GM23338 (cell line): ENCODE measurements around the gene NDUFA13. TPM values are rescaled to one million over a fixed set of nuclear protein-coding genes. Genes with fewer than 3 reads are reported as not detected.

Experiments
- ATAC-seq: fragments of 200-7000 bp; cut with Tn5 transposase; 3 replicates; pipeline ENCODE4 v1.9.1; 2020
- DNase-seq: peaks from one replicate; pipeline ENCODE4 v3.0.0-alpha.2; 2015; ENCODE audit warnings: low spot score
- H2AFZ ChIP-seq: fragments of 200-600 bp; sonication (generic); 2 replicates; pipeline ENCODE4 v1.8.0; 2016; ENCODE audit warnings: antibody characterized with exemption, mild to moderate bottlenecking, moderate library complexity
- H3F3A ChIP-seq: fragments of 200-600 bp; sonication (generic); replicated peaks from 2 replicates; pipeline ENCODE4 v1.8.0; 2017; ENCODE audit warnings: antibody characterized with exemption, mixed run types, low read depth
- H3K27ac ChIP-seq: fragments of 200-600 bp; sonication (generic); 2 replicates; pipeline ENCODE4 v1.6.1; 2016; ENCODE audit warnings: low read depth
- H3K27me3 ChIP-seq: fragments of 200-600 bp; sonication (generic); 2 replicates; pipeline ENCODE4 v1.8.0; 2016; ENCODE audit warnings: mild to moderate bottlenecking, mixed run types, moderate library complexity; ENCODE audit not compliant: insufficient read depth
- H3K36me3 ChIP-seq: fragments of 200-600 bp; sonication (generic); 2 replicates; pipeline ENCODE4 v1.8.0; 2016; ENCODE audit warnings: mild to moderate bottlenecking; ENCODE audit not compliant: insufficient read depth
- H3K4me1 ChIP-seq: fragments of 200-600 bp; sonication (generic); 2 replicates; pipeline ENCODE4 v1.8.0; 2016; ENCODE audit warnings: mild to moderate bottlenecking, moderate library complexity; ENCODE audit not compliant: insufficient read depth
- H3K4me2 ChIP-seq: fragments of 200-600 bp; sonication (generic); 2 replicates; pipeline ENCODE4 v1.7.1; 2017; ENCODE audit warnings: mixed run types
- H3K4me3 ChIP-seq: fragments of 200-600 bp; sonication (generic); 2 replicates; pipeline ENCODE4 v1.6.1; 2016; ENCODE audit warnings: mixed run types
- H3K79me2 ChIP-seq: fragments of 200-600 bp; sonication (generic); replicated peaks from 2 replicates; pipeline ENCODE4 v1.8.0; 2017; ENCODE audit warnings: mild to moderate bottlenecking; ENCODE audit not compliant: insufficient read depth
- H3K9me2 ChIP-seq: fragments of 200-600 bp; sonication (generic); 2 replicates; pipeline ENCODE4 v1.8.0; 2017; ENCODE audit not compliant: insufficient read depth
- H4K20me1 ChIP-seq: fragments of 200-600 bp; sonication (generic); replicated peaks from 2 replicates; pipeline ENCODE4 v1.8.0; 2017; ENCODE audit warnings: mild to moderate bottlenecking; ENCODE audit not compliant: insufficient read depth
- H3K27ac Mint-ChIP-seq: 2 replicates; pipeline ENCODE4 v1.8.0; 2020; ENCODE audit warnings: inconsistent platforms, mild to moderate bottlenecking, moderate library complexity, mixed read lengths
- H3K27me3 Mint-ChIP-seq: 3 replicates; pipeline ENCODE4 v1.8.0; 2022; ENCODE audit warnings: low read depth, mild to moderate bottlenecking, moderate library complexity, mixed read lengths, inconsistent platforms; ENCODE audit not compliant: insufficient read depth, poor library complexity
- H3K36me3 Mint-ChIP-seq: 3 replicates; pipeline ENCODE4 v1.8.0; 2021; ENCODE audit warnings: low read depth, mild to moderate bottlenecking, inconsistent platforms, moderate library complexity, mixed read lengths
- H3K4me1 Mint-ChIP-seq: 3 replicates; pipeline ENCODE4 v1.8.0; 2020; ENCODE audit warnings: mild to moderate bottlenecking, inconsistent platforms, mixed read lengths
- H3K4me3 Mint-ChIP-seq: 3 replicates; pipeline ENCODE4 v1.8.0; 2021; ENCODE audit warnings: moderate library complexity, mild to moderate bottlenecking, inconsistent platforms, mixed read lengths
- H3K9me3 Mint-ChIP-seq: 3 replicates; pipeline ENCODE4 v1.8.0; 2020; ENCODE audit warnings: moderate library complexity, mild to moderate bottlenecking, inconsistent platforms, mixed read lengths
- CREB1 ChIP-seq: fragments of 250-450 bp; sonication (Bioruptor Pico); IDR thresholded peaks from 2 replicates; pipeline ENCODE4 v1.5.0; 2020; ENCODE audit warnings: low read depth, mild to moderate bottlenecking, moderate library complexity
- ETS1 ChIP-seq: IDR thresholded peaks from 2 replicates; pipeline ENCODE4 v1.6.1; 2016; ENCODE audit warnings: antibody characterized with exemption
- EZH2 ChIP-seq: fragments of 200-600 bp; sonication (generic); IDR thresholded peaks from one replicate; pipeline ENCODE4 v1.8.0; 2017; ENCODE audit warnings: antibody characterized with exemption, mild to moderate bottlenecking, low read depth; ENCODE audit not compliant: unreplicated experiment
- EZH2phosphoT487 ChIP-seq: fragments of 200-600 bp; sonication (generic); IDR thresholded peaks from one replicate; pipeline ENCODE4 v1.8.1; 2018; ENCODE audit warnings: antibody characterized with exemption; ENCODE audit not compliant: unreplicated experiment
- JUNB ChIP-seq: IDR thresholded peaks from one replicate; pipeline ENCODE4 v1.6.1; 2016; ENCODE audit warnings: antibody characterized with exemption; ENCODE audit not compliant: unreplicated experiment
- NANOG ChIP-seq: IDR thresholded peaks from 2 replicates; pipeline ENCODE4 v1.6.1; 2016; ENCODE audit warnings: antibody characterized with exemption, borderline replicate concordance
- POLR2AphosphoS5 ChIP-seq: IDR thresholded peaks from 2 replicates; pipeline ENCODE4 v1.6.1; 2016; ENCODE audit warnings: antibody characterized with exemption, low read depth
- REST ChIP-seq: IDR thresholded peaks from one replicate; pipeline ENCODE4 v1.6.1; 2018; ENCODE audit warnings: antibody characterized with exemption; ENCODE audit not compliant: unreplicated experiment
- STAT1 ChIP-seq: IDR thresholded peaks from one replicate; pipeline ENCODE4 v1.6.1; 2016; ENCODE audit warnings: antibody characterized with exemption; ENCODE audit not compliant: unreplicated experiment
- ZNF114 ChIP-seq: fragments of 250-450 bp; sonication (Bioruptor Pico); IDR thresholded peaks from 2 replicates; pipeline ENCODE4 v1.5.0; 2020; ENCODE audit warnings: mild to moderate bottlenecking, moderate library complexity
- ZNF462 ChIP-seq: fragments of 250-450 bp; sonication (Bioruptor Pico); IDR thresholded peaks from 2 replicates; pipeline ENCODE4 v1.5.0; 2020; ENCODE audit warnings: mild to moderate bottlenecking, moderate library complexity
- polyA plus RNA-seq: library from polyadenylated mRNA; unstranded; fragments of >200 nt; fragmentation: Nextera tagmentation; extraction: Ambion mirVana; gene quantifications from 2 replicates; pipeline ENCODE4 v1.2.1, GENCODE V29; 2016
- total RNA-seq: library from RNA; depleted of rRNA; stranded (reverse); fragments of >200 nt; shearing (Covaris generic); gene quantifications from 2 replicates; pipeline ENCODE4 v1.2.3, GENCODE V29; 2014
- TF ChIP-seq, protein P1 (sequence below), 2 experiments: fragments of 200-600 bp in 1 of 2; sonication (generic) in 1 of 2; conservative IDR thresholded peaks; 2 replicates each; pipeline versions ENCODE4 v1.5.1 to v1.6.1; 2016 to 2017; ENCODE audit warnings: antibody characterized with exemption in 2 of 2, low read depth in 2 of 2, mild to moderate bottlenecking in 2 of 2, moderate library complexity in 1 of 2

Gene NDUFA13
- total and polyA plus RNA-seq, 2 experiments from 2014 or later = 143 to 598 TPM

DNA sequence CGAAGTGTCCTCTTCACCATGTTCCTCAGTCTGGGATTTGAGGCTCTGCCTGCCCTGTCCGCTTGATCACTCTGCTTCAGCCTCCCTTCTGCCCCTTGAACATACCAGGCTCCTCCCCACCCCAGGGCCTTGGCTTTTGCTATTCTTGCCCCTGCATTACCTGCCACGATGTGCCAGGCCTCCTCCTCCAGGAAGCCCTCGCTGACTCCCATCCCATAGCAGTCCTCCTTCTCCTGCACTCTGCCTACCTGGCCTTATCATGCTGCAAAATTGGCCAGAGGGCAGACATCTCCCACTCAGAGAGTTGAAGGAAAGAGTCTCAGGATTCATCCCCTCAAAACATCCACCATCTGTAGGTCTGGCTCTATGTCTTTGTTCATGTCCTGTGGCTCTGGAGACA lies 14.9 kb downstream of the NDUFA13 start:
- H2AFZ ChIP-seq = no peak overlapping the region
- Mint-ChIP-seq H3K27ac (no peak overlapping the region), H3K4me1 (peaks cover 42% of the 10 kb centered on the region), H3K4me3 (no peak overlapping the region; the same call in 2 of the 3 replicates), H3K27me3 (peaks cover 14% of the 10 kb centered on the region), H3K9me3 (no peaks in the 10 kb centered on the region), H3K36me3 (peaks cover 32% of the 10 kb centered on the region)
- H3K4me1 ChIP-seq = peaks cover 5% of the 10 kb centered on the region; the same call in 1 of the 2 replicates
- H3K27ac ChIP-seq = no peak overlapping the region
- DNase-seq (no peak), ATAC-seq (no peak)
- no peak for TF ChIP-seq EZH2
- no peak for TF ChIP-seq CREB1 (CRISPR knock-in tag)
- TF ChIP-seq POLR2AphosphoS5 = no peak
- no peak for TF ChIP-seq ZNF114 (CRISPR knock-in tag)
- no peak for TF ChIP-seq REST
- no peak for TF ChIP-seq JUNB
- TF ChIP-seq, protein P1, sequence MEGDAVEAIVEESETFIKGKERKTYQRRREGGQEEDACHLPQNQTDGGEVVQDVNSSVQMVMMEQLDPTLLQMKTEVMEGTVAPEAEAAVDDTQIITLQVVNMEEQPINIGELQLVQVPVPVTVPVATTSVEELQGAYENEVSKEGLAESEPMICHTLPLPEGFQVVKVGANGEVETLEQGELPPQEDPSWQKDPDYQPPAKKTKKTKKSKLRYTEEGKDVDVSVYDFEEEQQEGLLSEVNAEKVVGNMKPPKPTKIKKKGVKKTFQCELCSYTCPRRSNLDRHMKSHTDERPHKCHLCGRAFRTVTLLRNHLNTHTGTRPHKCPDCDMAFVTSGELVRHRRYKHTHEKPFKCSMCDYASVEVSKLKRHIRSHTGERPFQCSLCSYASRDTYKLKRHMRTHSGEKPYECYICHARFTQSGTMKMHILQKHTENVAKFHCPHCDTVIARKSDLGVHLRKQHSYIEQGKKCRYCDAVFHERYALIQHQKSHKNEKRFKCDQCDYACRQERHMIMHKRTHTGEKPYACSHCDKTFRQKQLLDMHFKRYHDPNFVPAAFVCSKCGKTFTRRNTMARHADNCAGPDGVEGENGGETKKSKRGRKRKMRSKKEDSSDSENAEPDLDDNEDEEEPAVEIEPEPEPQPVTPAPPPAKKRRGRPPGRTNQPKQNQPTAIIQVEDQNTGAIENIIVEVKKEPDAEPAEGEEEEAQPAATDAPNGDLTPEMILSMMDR (conservative IDR thresholded peaks at IDR 0.05; ENCODE audit: low read depth in 2 of 2) = no peak
- no peak for TF ChIP-seq STAT1
- no peak for TF ChIP-seq NANOG
- TF ChIP-seq EZH2phosphoT487 = no peak
- no peak for TF ChIP-seq ETS1
- no peak for TF ChIP-seq ZNF462
- no peaks in the 10 kb centered on the region for H3K36me3 ChIP-seq
- H3K27me3 ChIP-seq = 0 out of 2 replicates have a peak, but pooled peaks cover 3% of the 10 kb centered on the region
- peaks cover under 1% of the 10 kb centered on the region; the same call in 1 of the 2 replicates for H4K20me1 ChIP-seq
- no peak overlapping the region for H3K4me2 ChIP-seq
- H3K4me3 ChIP-seq = no peak overlapping the region
- H3F3A ChIP-seq = peaks cover 27% of the 10 kb centered on the region
- no peaks in the 10 kb centered on the region for H3K9me2 ChIP-seq
- no peaks in the 10 kb centered on the region for H3K79me2 ChIP-seq
